GM19239 (cell line): ENCODE measurements around the gene AMER3.

Source experiments
- DNase-seq: peaks from one replicate; pipeline ENCODE4 v3.0.0; 2011; ENCODE audit warnings: low spot score; ENCODE audit not compliant: insufficient read length
- FAIRE-seq: peaks from 2 replicates; lab custom pipeline; 2011; peaks lifted over from hg19 to GRCh38; lab: Jason Lieb, UNC

The AMER3 gene

GRCh38 chr2:130749078-130749477 is 6.3 kb upstream of the AMER3 start:
- FAIRE-seq (no peak), DNase-seq (no peak)

- FAIRE-seq, result no peak
- no peak for DNase-seq
These were observed 5.7 kb upstream of the AMER3 start for GRCh38 chr2:130749641-130750040.

DNA sequence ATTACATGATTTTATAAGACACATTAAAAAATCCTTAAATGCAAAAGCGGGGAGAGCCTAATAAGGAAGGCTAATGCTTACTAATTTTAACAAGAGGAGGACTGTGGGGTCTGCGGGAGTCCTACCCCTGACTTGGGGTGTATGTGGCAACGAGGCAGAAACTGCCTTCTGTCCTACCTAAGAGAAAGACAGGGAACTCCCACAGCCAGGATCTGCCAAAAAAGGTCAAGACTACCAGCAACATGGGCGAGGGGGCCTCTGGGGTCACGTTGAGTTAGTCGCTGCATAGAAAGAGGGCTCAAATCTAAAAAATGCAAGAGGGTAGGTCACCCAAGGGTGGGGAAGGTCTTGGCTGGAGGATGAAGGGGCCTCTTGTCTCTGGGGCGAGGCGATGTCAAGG is 529 bp upstream of the AMER3 start:
- DNase-seq (no peak), FAIRE-seq (no peak)

- no peak for FAIRE-seq
- peak; percentile 58 for DNase-seq
These were observed 923 bp downstream of the AMER3 start for GRCh38 chr2:130756053-130756873.

DNA sequence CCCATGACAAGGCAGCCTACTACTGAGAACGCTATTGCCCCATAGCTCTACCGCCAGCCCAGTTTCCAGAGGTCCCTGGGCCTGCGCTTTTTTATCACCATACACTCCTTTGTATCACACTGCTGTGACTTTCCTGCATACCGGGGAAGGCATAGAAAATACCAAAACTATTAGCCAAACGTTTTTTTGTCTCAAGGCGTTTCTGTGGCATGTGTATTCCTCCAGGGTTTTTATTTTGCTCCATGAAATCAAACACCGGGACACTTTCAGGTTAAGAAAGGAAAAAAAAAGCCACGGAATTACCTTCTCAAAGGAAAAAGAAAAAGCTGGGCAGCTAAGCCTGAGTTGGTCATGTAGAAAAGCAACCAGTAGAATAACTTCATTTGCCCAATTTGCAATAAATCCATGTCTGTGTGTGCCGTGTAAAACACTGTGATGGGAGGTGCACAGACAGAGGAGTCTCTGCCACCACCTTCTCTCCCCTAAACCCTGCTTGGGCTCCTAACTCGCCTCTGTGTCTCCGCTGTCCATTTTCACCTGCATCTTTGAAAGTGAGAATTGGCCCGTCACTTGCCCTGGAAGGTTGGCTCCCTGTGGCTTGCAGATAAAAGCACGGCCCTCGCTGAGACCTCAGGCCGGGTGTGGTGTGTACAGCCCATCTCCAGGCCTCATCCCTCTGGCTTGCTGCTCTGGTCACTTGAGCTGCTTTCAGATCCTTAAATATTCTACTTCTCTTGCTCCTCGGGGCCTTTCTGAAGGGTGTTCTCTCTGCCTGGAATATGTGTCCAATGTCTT is 1.7 kb downstream of the AMER3 start:
- DNase-seq, result no peak
- no peak for FAIRE-seq

- DNase-seq (no peak), FAIRE-seq (no peak)
These were observed 4.8 kb downstream of the AMER3 start for GRCh38 chr2:130759906-130760753.

GRCh38 chr2:130760754-130761751 is 5.7 kb downstream of the AMER3 start:
- DNase-seq (no peak), FAIRE-seq (no peak)

GRCh38 chr2:130762031-130762909 is 6.9 kb downstream of the AMER3 start:
- no peak for FAIRE-seq
- DNase-seq, result no peak

DNA sequence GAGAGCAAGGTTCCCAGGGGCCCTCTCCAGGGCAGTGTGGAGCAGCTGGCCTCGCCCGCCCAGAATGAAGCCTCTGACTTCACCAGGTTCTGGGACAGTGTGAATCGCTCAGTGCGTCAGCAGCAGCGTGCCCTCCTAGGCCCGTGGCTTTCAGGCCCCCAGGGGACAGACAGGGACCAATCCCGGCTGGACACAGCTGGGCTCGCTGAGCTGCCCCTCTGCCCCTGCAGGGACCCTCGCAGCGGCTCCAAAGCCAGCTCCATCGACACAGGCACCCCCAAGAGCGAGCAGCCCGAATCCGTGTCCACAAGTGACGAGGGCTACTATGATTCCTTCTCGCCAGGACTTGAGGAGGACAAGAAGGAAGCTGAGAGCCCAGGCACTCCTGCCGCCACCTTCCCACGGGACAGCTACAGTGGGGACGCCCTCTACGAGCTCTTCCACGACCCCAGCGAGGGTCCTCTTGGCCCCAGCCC is 7.6 kb downstream of the AMER3 start:
- FAIRE-seq (no peak), DNase-seq (no peak)

DNA sequence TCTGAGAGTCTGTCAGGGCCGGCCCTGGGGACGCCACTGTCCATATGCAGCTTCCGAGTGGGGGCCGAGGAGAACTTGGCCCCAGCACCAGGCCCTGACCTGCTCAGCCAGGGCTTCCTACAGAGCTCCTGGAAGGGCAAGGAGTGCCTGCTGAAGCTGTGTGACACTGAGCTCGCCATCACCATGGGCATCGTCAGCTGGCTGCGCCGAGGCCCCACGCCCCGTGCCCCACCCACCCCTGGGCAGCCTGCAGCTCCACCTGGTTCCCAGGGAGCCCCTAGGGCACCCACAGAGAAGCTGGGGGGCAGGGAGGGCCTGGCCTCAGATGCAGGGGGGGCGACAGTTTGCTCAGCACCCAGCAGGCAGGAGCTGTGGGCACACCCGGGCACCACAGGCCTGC is 8.1 kb downstream of the AMER3 start:
- no peak for FAIRE-seq
- DNase-seq, result no peak

GRCh38 chr2:130764035-130764820 is 8.9 kb downstream of the AMER3 start:
- DNase-seq, result no peak
- no peak for FAIRE-seq

DNA sequence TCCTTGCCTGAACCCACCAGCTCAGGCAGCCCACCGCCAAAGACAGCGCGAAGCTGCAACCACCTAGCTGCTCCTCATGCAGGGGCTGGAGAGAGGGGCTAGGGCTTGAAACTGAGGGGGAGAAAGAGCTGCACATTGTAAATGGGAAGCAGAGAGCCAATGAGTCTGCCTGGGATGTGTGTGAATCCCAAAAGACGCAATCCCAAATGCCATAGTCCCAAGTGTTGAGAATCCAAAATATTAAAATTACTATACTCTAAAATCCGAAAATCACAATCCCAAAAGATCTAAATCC is 9.4 kb downstream of the AMER3 start:
- no peak for FAIRE-seq
- DNase-seq, result no peak

DNA sequence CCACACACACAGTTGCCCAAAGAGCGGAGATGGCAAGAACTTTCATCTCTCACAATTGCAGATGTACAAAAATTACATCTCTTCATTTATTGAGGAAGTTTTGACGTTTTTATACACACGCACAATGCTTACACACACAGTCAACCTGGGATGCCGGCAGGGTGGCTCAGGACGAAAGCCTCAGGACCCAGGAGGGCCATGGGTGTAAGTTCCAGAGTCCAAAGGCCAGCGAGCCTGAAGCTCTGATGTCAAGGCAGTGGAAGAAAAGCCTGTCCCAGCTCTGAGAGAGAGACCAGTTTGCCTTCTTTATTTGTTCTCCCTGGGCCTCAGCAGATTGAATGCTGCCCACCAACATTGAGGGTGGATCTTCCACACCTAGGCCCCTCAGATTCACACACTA is 10.1 kb downstream of the AMER3 start:
- no peak for FAIRE-seq
- DNase-seq, result no peak

- no peak for FAIRE-seq
- DNase-seq, result no peak
These were observed 10.7 kb downstream of the AMER3 start for GRCh38 chr2:130766037-130766436.

DNA sequence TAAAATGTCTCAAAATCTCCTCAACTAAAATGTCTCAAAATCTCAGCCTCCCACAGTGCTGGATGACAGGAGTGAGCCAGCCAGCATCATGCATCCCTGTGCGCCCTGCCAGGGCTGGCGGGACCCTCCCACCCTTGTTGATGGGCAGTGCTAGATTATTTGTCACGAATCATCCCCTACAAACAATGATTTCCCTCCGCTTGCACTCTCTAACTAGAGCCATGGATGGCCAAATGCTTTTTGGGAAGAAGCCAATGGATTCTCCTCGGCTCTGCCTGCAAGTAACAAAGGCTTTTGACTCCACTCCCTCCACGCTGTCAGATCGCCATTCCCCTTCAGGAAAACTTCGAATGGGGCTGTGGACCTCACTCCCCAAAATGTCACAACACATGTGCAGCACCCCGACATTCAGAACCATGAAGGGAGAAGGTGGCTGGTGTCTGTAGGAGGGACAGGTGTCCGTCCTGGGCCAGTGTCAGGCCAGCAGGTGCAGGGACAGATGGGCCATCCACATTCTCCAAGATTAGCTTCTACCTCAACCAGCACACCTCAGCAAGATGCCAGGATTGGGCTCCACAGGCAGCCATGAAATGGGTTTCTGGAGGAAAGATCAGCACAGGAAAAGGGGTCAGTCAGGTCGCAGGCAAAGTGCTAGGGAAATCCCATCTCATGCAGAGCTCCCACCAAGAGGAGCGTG is 11.5 kb downstream of the AMER3 start:
- DNase-seq (no peak), FAIRE-seq (no peak)

DNA sequence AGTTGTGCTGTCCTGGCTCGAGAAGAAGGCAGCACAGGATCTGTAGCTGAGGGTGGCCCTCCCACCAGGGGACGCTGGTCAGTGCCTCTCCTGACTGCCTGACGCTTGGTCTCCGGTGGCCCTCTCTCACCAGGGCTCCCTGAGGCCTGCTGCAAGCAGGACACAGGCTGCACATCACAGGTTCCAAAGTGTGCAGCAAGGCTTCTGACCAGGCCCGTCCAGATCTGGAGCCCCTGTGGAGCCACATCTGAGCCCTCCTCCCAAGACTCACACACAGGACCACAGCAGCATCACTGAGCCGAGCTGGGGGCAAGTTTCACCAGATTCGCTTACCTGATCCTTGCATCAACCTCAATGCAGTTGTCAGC is 12.1 kb downstream of the AMER3 start:
- FAIRE-seq (no peak), DNase-seq (no peak)

- DNase-seq, result no peak
- no peak for FAIRE-seq
These were observed 13.0 kb downstream of the AMER3 start for GRCh38 chr2:130768191-130768855.
